NB4 (cell line): ENCODE data around the gene CUEDC2.

Source experiments
- CTCF ChIP-seq: IDR thresholded peaks from one replicate; pipeline ENCODE4 v1.5.1; 2012; ENCODE audit warnings: low read depth, low read length
- POLR2A ChIP-seq: IDR thresholded peaks from 2 replicates; pipeline ENCODE4 v1.6.1; 2011; ENCODE audit warnings: mild to moderate bottlenecking; ENCODE audit not compliant: insufficient read length; ENCODE audit errors: extremely low read depth

- TF ChIP-seq CTCF (no peak), POLR2A (no peak)
Measured at GRCh38 chr10:102397222-102398171, 34.9 kb downstream of the CUEDC2 start.
